Urothelium cell line (cell line): ENCODE measurements around the gene TTC39A.
"Not testable (repeated sequence)": the region's sequence is repeated elsewhere in the genome, so short reads cannot be mapped to it uniquely, and the experiment has no call there.

ENCODE experiments used
- DNase-seq: peaks from one replicate; pipeline ENCODE4 v3.0.0; 2011; ENCODE audit warnings: low spot score, mixed read lengths
- FAIRE-seq: peaks from 2 replicates; lab custom pipeline; 2011; peaks lifted over from hg19 to GRCh38; lab: Jason Lieb, UNC

The TTC39A gene

GRCh38 chr1:51340380-51340779 is 10.0 kb upstream of the TTC39A start:
- no peak for DNase-seq
- FAIRE-seq = no peak

- no peak for FAIRE-seq
- no peak for DNase-seq
Measured at GRCh38 chr1:51336711-51337110, 6.3 kb upstream of the TTC39A start.

- FAIRE-seq (no peak), DNase-seq (no peak)
Measured at GRCh38 chr1:51336004-51336403, 5.6 kb upstream of the TTC39A start.

GRCh38 chr1:51331206-51332100 is 1.1 kb upstream of the TTC39A start:
- FAIRE-seq (peak; percentile 44), DNase-seq (peak; percentile 82)

GRCh38 chr1:51329443-51330325 is 678 bp downstream of the TTC39A start:
- FAIRE-seq = no peak
- no peak for DNase-seq

- no peak for FAIRE-seq
- no peak for DNase-seq
Measured at GRCh38 chr1:51328926-51329325, 1.4 kb downstream of the TTC39A start.

GRCh38 chr1:51328279-51328678 is 2.1 kb downstream of the TTC39A start:
- FAIRE-seq (no peak), DNase-seq (no peak)

GRCh38 chr1:51327386-51327785 is 3.0 kb downstream of the TTC39A start:
- FAIRE-seq (no peak), DNase-seq (no peak)

- no peak for DNase-seq
Measured at GRCh38 chr1:51326839-51327238, 3.5 kb downstream of the TTC39A start.

GRCh38 chr1:51325878-51326755 is 4.2 kb downstream of the TTC39A start:
- FAIRE-seq = no peak
- no peak for DNase-seq

More at GRCh38 chr1:51326839-51327238, 3.5 kb downstream of the TTC39A start:
- no peak for FAIRE-seq

- DNase-seq = no peak
Measured at GRCh38 chr1:51325391-51325790, 5.0 kb downstream of the TTC39A start.

GRCh38 chr1:51325011-51325385 is 5.4 kb downstream of the TTC39A start:
- not testable (repeated sequence) for DNase-seq, FAIRE-seq

More at GRCh38 chr1:51325391-51325790, 5.0 kb downstream of the TTC39A start:
- no peak for FAIRE-seq

GRCh38 chr1:51324251-51325010 is 5.9 kb downstream of the TTC39A start:
- FAIRE-seq (no peak), DNase-seq (no peak)

GRCh38 chr1:51323778-51324177 is 6.6 kb downstream of the TTC39A start:
- FAIRE-seq = no peak
- no peak for DNase-seq

GRCh38 chr1:51322417-51323101 is 7.8 kb downstream of the TTC39A start:
- no peak for FAIRE-seq

GRCh38 chr1:51321924-51322280 is 8.5 kb downstream of the TTC39A start:
- FAIRE-seq (no peak), DNase-seq (no peak)

More at GRCh38 chr1:51322417-51323101, 7.8 kb downstream of the TTC39A start:
- DNase-seq = no peak

- no peak for FAIRE-seq
Measured at GRCh38 chr1:51320967-51321923, 9.1 kb downstream of the TTC39A start.

GRCh38 chr1:51317798-51318197 is 12.6 kb downstream of the TTC39A start:
- DNase-seq (no peak), FAIRE-seq (no peak)

More at GRCh38 chr1:51320967-51321923, 9.1 kb downstream of the TTC39A start:
- no peak for DNase-seq
